ENCODE results near the gene SGSH. TPM values are rescaled to one million over a fixed set of nuclear protein-coding genes. Genes with fewer than 3 reads are reported as not detected.

Gene SGSH
- total RNA-seq, 2 donors from 2014 or later, result 22.2 to 51.8 TPM

DNA sequence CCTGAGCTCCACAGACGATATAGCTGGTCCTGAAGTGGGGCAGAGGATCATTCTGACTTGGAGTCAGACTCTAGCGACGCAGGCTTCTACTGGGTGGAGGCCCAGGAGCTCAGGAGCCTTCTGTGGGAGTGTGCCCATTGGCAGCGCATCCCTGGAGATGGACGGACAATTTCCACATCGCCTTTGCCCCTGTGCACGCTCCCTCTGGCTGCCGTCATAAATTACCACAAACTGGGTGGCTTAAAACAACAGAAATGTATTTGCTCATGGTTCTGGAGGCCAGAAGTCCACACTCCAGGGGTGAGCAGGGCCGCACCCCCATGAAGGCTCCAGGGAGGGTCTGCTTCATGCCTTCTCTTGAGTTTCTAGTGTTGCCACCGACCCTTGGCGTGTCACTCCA lies 43.4 kb downstream of the SGSH start:
- H3K27me3 ChIP-seq (replicated peaks; ENCODE audit: insufficient read depth), result no peaks in the 10 kb centered on the region
- H3K4me3 ChIP-seq, result no peak overlapping the region
- ATAC-seq (ENCODE audit: insufficient number of reproducible peaks, low FRiP score, low read depth) (no peak), DNase-seq (ENCODE audit: low spot score) (no peak)
- H3K36me3 ChIP-seq, result no peaks in the 10 kb centered on the region
- no peaks in the 10 kb centered on the region for H3K9me3 ChIP-seq
- TF ChIP-seq, protein P1, sequence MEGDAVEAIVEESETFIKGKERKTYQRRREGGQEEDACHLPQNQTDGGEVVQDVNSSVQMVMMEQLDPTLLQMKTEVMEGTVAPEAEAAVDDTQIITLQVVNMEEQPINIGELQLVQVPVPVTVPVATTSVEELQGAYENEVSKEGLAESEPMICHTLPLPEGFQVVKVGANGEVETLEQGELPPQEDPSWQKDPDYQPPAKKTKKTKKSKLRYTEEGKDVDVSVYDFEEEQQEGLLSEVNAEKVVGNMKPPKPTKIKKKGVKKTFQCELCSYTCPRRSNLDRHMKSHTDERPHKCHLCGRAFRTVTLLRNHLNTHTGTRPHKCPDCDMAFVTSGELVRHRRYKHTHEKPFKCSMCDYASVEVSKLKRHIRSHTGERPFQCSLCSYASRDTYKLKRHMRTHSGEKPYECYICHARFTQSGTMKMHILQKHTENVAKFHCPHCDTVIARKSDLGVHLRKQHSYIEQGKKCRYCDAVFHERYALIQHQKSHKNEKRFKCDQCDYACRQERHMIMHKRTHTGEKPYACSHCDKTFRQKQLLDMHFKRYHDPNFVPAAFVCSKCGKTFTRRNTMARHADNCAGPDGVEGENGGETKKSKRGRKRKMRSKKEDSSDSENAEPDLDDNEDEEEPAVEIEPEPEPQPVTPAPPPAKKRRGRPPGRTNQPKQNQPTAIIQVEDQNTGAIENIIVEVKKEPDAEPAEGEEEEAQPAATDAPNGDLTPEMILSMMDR (IDR thresholded peaks at IDR 0.05), result no peak
- no peak overlapping the region for H3K27ac ChIP-seq
- H3K4me1 ChIP-seq (ENCODE audit: control insufficient read depth in 1 of 2, low read depth in 2 of 2), result no peaks in the 10 kb centered on the region

GRCh38 chr17:80173916-80174315 lies 46.2 kb downstream of the SGSH start:
- Histone ChIP-seq H3K4me1 (ENCODE audit: control insufficient read depth in 1 of 2, low read depth in 2 of 2) (no peaks in the 10 kb centered on the region), H3K27me3 (replicated peaks; ENCODE audit: insufficient read depth) (no peaks in the 10 kb centered on the region), H3K4me3 (no peak overlapping the region), H3K9me3 (no peaks in the 10 kb centered on the region), H3K36me3 (no peaks in the 10 kb centered on the region), H3K27ac (no peak overlapping the region)
- no peak for DNase-seq (ENCODE audit: low spot score)
- ATAC-seq (ENCODE audit: insufficient number of reproducible peaks, low FRiP score, low read depth), result no peak
- TF ChIP-seq, protein P1 (IDR thresholded peaks at IDR 0.05), result no peak

DNA sequence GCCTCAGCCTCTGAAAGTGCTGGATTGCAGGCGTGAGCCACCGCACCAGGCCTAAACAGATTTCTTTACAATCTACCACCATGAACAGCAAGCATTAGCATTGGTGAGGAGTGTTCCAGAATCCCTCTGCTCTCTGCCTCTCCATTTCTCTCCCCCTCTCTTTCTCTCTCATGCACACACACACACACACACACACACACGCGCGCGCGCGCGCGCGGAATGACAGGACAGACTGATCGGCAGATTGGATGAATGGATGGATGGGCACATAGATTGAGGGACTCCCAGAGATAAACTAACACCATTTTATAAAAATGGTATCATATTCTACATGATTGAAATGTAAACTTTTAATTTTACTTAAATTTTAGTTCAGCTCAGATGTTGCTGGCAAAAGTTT lies 47.0 kb downstream of the SGSH start:
- no peak overlapping the region for H3K4me3 ChIP-seq
- H3K4me1 ChIP-seq (ENCODE audit: control insufficient read depth in 1 of 2, low read depth in 2 of 2), result no peaks in the 10 kb centered on the region
- H3K27me3 ChIP-seq (replicated peaks; ENCODE audit: insufficient read depth), result no peaks in the 10 kb centered on the region
- no peak for ATAC-seq (ENCODE audit: insufficient number of reproducible peaks, low FRiP score, low read depth)
- TF ChIP-seq, protein P1 (IDR thresholded peaks at IDR 0.05), result no peak
- no peaks in the 10 kb centered on the region for H3K36me3 ChIP-seq
- H3K9me3 ChIP-seq, result no peaks in the 10 kb centered on the region
- DNase-seq (ENCODE audit: low spot score), result no peak
- no peak overlapping the region for H3K27ac ChIP-seq

DNA sequence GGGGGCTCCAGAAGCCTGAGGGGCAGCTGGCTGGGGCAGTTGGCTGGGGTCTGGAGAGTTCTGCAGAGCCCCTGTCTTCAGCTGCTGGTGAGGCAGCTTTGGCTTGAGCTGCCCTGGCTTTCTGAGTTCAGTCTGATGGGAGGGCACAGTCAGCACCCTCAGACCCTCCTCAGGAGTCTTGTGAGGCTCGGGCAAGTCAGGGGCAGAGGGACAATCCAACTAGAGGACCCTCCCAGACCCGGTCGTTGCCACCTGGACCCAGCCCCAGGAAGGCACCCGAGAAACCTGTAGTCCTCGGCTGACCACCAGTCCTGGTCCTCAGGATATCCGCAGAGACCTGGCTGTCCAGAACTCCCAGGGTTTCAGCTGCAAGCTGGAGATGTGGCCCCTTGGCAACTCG lies 48.5 kb downstream of the SGSH start:
- TF ChIP-seq, protein P1 (IDR thresholded peaks at IDR 0.05), result no peak
- H3K9me3 ChIP-seq, result no peaks in the 10 kb centered on the region
- DNase-seq (ENCODE audit: low spot score) (no peak), ATAC-seq (ENCODE audit: insufficient number of reproducible peaks, low FRiP score, low read depth) (no peak)
- no peak overlapping the region for H3K27ac ChIP-seq
- no peaks in the 10 kb centered on the region for H3K36me3 ChIP-seq
- H3K4me3 ChIP-seq, result no peak overlapping the region
- no peaks in the 10 kb centered on the region for H3K4me1 ChIP-seq (ENCODE audit: control insufficient read depth in 1 of 2, low read depth in 2 of 2)
- H3K27me3 ChIP-seq (replicated peaks; ENCODE audit: insufficient read depth), result no peaks in the 10 kb centered on the region

GRCh38 chr17:80169784-80170500 lies 50.2 kb downstream of the SGSH start, which contains the start of gene CARD14:
Gene CARD14 (plus strand): TSS chr17:80170030. CDS start chr17:80181439, 11,409 bp downstream.
- Histone ChIP-seq H3K27ac (no peak within 1 kb of the TSS), H3K9me3 (no peaks in the 10 kb centered on the region), H3K4me1 (ENCODE audit: control insufficient read depth in 1 of 2, low read depth in 2 of 2) (no peaks in the 10 kb centered on the region), H3K4me3 (no peak within 1 kb of the TSS), H3K36me3 (no peaks in the 10 kb centered on the region), H3K27me3 (replicated peaks; ENCODE audit: insufficient read depth) (no peaks in the 10 kb centered on the region)
- ATAC-seq (ENCODE audit: insufficient number of reproducible peaks, low FRiP score, low read depth), result no peak
- TF ChIP-seq, protein P1 (IDR thresholded peaks at IDR 0.05), result no peak
- no peak for DNase-seq (ENCODE audit: low spot score)
